SU-DHL-6 (cell line): ENCODE results near the gene C8A.

Experiments used
- EZH2phosphoT487 ChIP-seq: fragments of 200-600 bp; sonication (generic), shearing (Covaris generic); conservative IDR thresholded peaks from 2 replicates; pipeline ENCODE4 v1.6.1; 2018; ENCODE audit warnings: mild to moderate bottlenecking, antibody characterized with exemption, low read length, moderate library complexity, mixed read lengths
- TF ChIP-seq, protein P1 (sequence below): fragments of 200-600 bp; sonication (generic); IDR thresholded peaks from one replicate; pipeline ENCODE4 v1.5.1; 2017; ENCODE audit warnings: antibody characterized with exemption, mild to moderate bottlenecking, low read length, moderate library complexity; ENCODE audit not compliant: insufficient read depth, poor library complexity, severe bottlenecking

GRCh38 chr1:56874689-56875088 is 20.1 kb downstream of the C8A start:
- no peak for TF ChIP-seq EZH2phosphoT487
- TF ChIP-seq, protein P1, sequence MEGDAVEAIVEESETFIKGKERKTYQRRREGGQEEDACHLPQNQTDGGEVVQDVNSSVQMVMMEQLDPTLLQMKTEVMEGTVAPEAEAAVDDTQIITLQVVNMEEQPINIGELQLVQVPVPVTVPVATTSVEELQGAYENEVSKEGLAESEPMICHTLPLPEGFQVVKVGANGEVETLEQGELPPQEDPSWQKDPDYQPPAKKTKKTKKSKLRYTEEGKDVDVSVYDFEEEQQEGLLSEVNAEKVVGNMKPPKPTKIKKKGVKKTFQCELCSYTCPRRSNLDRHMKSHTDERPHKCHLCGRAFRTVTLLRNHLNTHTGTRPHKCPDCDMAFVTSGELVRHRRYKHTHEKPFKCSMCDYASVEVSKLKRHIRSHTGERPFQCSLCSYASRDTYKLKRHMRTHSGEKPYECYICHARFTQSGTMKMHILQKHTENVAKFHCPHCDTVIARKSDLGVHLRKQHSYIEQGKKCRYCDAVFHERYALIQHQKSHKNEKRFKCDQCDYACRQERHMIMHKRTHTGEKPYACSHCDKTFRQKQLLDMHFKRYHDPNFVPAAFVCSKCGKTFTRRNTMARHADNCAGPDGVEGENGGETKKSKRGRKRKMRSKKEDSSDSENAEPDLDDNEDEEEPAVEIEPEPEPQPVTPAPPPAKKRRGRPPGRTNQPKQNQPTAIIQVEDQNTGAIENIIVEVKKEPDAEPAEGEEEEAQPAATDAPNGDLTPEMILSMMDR, result no peak
